SK-N-SH treated with all-trans-retinoic acid at 6 μM for 48 hours (cell line): ENCODE measurements around the gene ACTR3.

Source experiments
- ARNTL ChIP-seq: fragments of 450-650 bp; formaldehyde crosslinking; IDR thresholded peaks from 2 replicates; pipeline ENCODE4 v1.5.0; 2020; ENCODE audit warnings: low read depth, mild to moderate bottlenecking, moderate library complexity, borderline replicate concordance
- BACH2 ChIP-seq: fragments of 250-450 bp; sonication (Bioruptor Pico); IDR thresholded peaks from 2 replicates; pipeline ENCODE4 v1.9.0; 2021; ENCODE audit warnings: mild to moderate bottlenecking, borderline replicate concordance
- CSDC2 ChIP-seq: fragments of 250-450 bp; sonication (Bioruptor Pico); IDR thresholded peaks from 2 replicates; pipeline ENCODE4 v1.5.0; 2020; ENCODE audit warnings: mild to moderate bottlenecking, moderate library complexity
- CSRNP3 ChIP-seq: fragments of 250-450 bp; sonication (Bioruptor Pico); IDR thresholded peaks from 2 replicates; pipeline ENCODE4 v1.5.1; 2021; ENCODE audit warnings: mild to moderate bottlenecking, moderate library complexity
- PATZ1 ChIP-seq: fragments of 250-450 bp; sonication (Bioruptor Pico); IDR thresholded peaks from 2 replicates; pipeline ENCODE4 v1.8.0; 2020; ENCODE audit warnings: mild to moderate bottlenecking, moderate library complexity, borderline replicate concordance
- TCF4 ChIP-seq: fragments of 250-450 bp; sonication (Bioruptor Pico); IDR thresholded peaks from 2 replicates; pipeline ENCODE4 v1.8.0; 2021; ENCODE audit warnings: mild to moderate bottlenecking, moderate library complexity, borderline replicate concordance
- TOX ChIP-seq: fragments of 250-450 bp; sonication (Bioruptor Pico); IDR thresholded peaks from 2 replicates; pipeline ENCODE4 v1.8.0; 2021; ENCODE audit warnings: mild to moderate bottlenecking, moderate library complexity, borderline replicate concordance
- ZC3H10 ChIP-seq: fragments of 250-450 bp; sonication (Bioruptor Pico); IDR thresholded peaks from 2 replicates; pipeline ENCODE4 v1.5.1; 2021; ENCODE audit warnings: mild to moderate bottlenecking, moderate library complexity
- ZFP30 ChIP-seq: fragments of 450-650 bp; formaldehyde crosslinking; IDR thresholded peaks from 2 replicates; pipeline ENCODE4 v1.5.0; 2022; ENCODE audit warnings: mild to moderate bottlenecking, moderate library complexity
- TF ChIP-seq, protein P1 (sequence below): fragments of 250-450 bp; sonication (Bioruptor Pico); IDR thresholded peaks from 2 replicates; pipeline ENCODE4 v1.5.1; 2020; ENCODE audit warnings: low read depth, mild to moderate bottlenecking, moderate library complexity
- TF ChIP-seq, protein P2 (sequence below): fragments of 250-450 bp; sonication (Bioruptor Pico); IDR thresholded peaks from 2 replicates; pipeline ENCODE4 v1.8.0; 2021; ENCODE audit warnings: low read depth, mild to moderate bottlenecking, moderate library complexity, borderline replicate concordance

DNA sequence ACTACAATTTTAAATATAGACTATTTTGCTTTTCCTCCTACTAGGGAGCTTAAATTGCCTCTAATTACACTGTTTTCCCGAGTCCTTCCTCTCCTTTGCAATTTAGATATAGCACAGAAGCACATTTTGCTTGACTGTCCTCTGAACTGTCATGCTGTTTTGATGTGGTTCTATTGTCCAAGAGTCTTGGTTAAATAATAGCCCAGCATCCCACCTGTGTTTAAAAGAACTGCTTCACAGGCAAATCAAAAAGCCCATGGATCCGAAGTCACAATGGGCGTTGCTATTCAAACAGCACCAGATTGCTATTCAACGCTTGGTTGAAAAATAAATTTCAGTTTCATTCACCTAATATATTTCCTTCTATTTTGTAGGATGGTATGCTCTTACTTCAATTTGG is 22.3 kb upstream of the ACTR3 start:
- no peak for TF ChIP-seq ARNTL (CRISPR knock-in tag)
- TF ChIP-seq ZC3H10 (CRISPR knock-in tag), result no peak
- no peak for TF ChIP-seq TOX (CRISPR knock-in tag)
- no peak for TF ChIP-seq CSDC2 (CRISPR knock-in tag)
- TF ChIP-seq, protein P1, sequence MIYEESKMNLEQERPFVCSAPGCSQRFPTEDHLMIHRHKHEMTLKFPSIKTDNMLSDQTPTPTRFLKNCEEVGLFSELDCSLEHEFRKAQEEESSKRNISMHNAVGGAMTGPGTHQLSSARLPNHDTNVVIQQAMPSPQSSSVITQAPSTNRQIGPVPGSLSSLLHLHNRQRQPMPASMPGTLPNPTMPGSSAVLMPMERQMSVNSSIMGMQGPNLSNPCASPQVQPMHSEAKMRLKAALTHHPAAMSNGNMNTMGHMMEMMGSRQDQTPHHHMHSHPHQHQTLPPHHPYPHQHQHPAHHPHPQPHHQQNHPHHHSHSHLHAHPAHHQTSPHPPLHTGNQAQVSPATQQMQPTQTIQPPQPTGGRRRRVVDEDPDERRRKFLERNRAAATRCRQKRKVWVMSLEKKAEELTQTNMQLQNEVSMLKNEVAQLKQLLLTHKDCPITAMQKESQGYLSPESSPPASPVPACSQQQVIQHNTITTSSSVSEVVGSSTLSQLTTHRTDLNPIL, result no peak
- TF ChIP-seq PATZ1, result no peak
- TF ChIP-seq TCF4, result no peak
- no peak for TF ChIP-seq BACH2 (CRISPR knock-in tag)
- TF ChIP-seq, protein P2, sequence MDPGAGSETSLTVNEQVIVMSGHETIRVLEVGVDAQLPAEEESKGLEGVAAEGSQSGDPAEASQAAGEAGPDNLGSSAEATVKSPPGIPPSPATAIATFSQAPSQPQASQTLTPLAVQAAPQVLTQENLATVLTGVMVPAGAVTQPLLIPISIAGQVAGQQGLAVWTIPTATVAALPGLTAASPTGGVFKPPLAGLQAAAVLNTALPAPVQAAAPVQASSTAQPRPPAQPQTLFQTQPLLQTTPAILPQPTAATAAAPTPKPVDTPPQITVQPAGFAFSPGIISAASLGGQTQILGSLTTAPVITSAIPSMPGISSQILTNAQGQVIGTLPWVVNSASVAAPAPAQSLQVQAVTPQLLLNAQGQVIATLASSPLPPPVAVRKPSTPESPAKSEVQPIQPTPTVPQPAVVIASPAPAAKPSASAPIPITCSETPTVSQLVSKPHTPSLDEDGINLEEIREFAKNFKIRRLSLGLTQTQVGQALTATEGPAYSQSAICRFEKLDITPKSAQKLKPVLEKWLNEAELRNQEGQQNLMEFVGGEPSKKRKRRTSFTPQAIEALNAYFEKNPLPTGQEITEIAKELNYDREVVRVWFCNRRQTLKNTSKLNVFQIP, result no peak
- TF ChIP-seq ZFP30, result no peak
- no peak for TF ChIP-seq CSRNP3 (CRISPR knock-in tag)
